IMR-90 (cell line): ENCODE measurements around the gene VWA7. TPM values are rescaled to one million over a fixed set of nuclear protein-coding genes. Genes with fewer than 3 reads are reported as not detected.

Experiments used
- polyA plus RNA-seq, 3 experiments: library from polyadenylated mRNA; depleted of rRNA; stranded (reverse); fragments of >200 nt; gene quantifications; 2 replicates each; pipeline ENCODE4 v1.2.3, GENCODE V29; 2012; ENCODE audit warnings: low replicate concordance in 1 of 3
- total RNA-seq: library from RNA; depleted of rRNA; stranded (reverse); fragments of >200 nt; gene quantifications from 2 replicates; pipeline ENCODE4 v1.2.3, GENCODE V29; 2012
- TF ChIP-seq, protein P1 (sequence below): conservative IDR thresholded peaks from 2 replicates; pipeline ENCODE4 v1.5.1; 2012; ENCODE audit warnings: mild to moderate bottlenecking, low read depth, low read length, improper control_type of control experiment

Gene VWA7
- total and polyA plus RNA-seq, 2 of the 4 experiments (the other 2 are of a cell fraction) = under 0.01 to 1.4 TPM

DNA sequence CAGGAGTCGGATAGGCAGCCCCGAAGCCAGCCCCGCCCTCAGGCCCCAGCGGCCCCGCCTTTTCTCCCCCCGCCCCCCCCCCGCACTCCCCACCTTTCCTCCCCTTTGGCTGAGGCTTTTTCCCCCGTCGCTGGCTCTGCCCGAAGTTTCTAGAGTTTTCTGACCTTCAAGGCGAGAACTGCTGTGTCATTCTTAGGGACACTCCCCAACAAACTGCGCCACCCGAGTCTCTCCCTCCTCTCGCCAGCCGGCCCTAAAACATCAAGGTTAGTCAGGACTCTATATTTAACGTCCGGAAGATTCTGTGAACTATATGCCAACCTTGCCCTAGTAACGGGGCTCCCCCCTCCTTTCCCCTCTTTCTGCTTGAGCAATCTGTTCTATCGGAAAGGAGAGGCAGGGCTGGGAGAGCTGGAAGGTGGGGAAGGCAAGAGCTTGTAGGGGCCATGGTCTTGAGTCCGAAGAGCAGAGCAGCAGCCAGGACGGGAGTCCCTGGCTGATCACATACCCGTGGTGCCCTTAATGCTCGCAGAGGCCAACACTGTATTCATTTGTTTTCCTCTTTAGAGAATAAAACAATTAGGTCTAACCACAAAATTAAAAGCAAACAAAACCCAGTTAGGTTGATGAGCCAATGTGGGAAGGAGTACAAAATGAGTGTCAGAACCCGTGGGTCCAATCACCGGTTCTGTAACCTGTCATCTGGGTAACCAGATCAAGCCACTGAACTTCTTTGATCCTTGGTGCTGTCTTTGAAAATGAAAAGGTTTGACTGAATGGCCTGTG is 45.1 kb upstream of the VWA7 start (continued):
- TF ChIP-seq, protein P1, sequence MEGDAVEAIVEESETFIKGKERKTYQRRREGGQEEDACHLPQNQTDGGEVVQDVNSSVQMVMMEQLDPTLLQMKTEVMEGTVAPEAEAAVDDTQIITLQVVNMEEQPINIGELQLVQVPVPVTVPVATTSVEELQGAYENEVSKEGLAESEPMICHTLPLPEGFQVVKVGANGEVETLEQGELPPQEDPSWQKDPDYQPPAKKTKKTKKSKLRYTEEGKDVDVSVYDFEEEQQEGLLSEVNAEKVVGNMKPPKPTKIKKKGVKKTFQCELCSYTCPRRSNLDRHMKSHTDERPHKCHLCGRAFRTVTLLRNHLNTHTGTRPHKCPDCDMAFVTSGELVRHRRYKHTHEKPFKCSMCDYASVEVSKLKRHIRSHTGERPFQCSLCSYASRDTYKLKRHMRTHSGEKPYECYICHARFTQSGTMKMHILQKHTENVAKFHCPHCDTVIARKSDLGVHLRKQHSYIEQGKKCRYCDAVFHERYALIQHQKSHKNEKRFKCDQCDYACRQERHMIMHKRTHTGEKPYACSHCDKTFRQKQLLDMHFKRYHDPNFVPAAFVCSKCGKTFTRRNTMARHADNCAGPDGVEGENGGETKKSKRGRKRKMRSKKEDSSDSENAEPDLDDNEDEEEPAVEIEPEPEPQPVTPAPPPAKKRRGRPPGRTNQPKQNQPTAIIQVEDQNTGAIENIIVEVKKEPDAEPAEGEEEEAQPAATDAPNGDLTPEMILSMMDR = no peak
